NCI-H1694 (cell line): ENCODE measurements around the gene PIH1D1.
"Not testable (repeated sequence)": the region's sequence is repeated elsewhere in the genome, so short reads cannot be mapped to it uniquely, and the experiment has no call there.

Experiments used
- DNase-seq: peaks from one replicate; lab custom pipeline; 2025; lab: John Stamatoyannopoulos, UW

Gene PIH1D1

GRCh38 chr19:49455773-49456172, 4.2 kb upstream of the PIH1D1 start:
- DNase-seq, result no peak

GRCh38 chr19:49453757-49454240, 2.2 kb upstream of the PIH1D1 start:
- no peak for DNase-seq

GRCh38 chr19:49453013-49453756, 1.6 kb upstream of the PIH1D1 start, which contains the start of gene ALDH16A1:
ALDH16A1 (plus strand) TSS chr19:49453225; CDS start chr19:49453332, 107 bp downstream.
- DNase-seq, result peak; percentile 97

- no peak for DNase-seq
These were observed 1.2 kb downstream of the PIH1D1 start for GRCh38 chr19:49450405-49450804.

GRCh38 chr19:49448432-49448786, 3.2 kb downstream of the PIH1D1 start:
- no peak for DNase-seq

GRCh38 chr19:49447485-49448431, 3.9 kb downstream of the PIH1D1 start:
- DNase-seq, result no peak

DNA sequence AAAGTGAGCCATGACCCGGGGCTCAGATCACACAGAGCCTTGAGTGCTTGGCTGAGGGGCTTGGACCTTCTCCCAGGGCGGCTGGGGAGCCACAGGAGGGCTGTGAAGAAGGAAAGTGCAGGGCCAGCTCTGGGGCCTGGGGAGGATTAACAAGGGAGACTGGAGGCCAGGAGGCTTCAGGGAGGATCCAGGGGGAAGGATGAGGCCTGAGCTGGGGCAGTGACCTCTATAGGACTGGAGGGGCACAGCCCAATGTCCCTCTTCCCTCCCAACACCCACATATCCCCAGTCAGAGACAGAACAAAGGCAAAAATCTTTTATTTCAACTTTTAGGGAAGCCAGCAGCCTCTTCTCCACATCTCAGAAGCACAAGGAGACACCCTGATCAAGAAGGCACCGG, 5.6 kb downstream of the PIH1D1 start:
- no peak for DNase-seq

- not testable (repeated sequence) for DNase-seq
These were observed 7.4 kb downstream of the PIH1D1 start for GRCh38 chr19:49444100-49444700.

GRCh38 chr19:49443366-49444099, 8.1 kb downstream of the PIH1D1 start:
- DNase-seq, result peak; percentile 97

GRCh38 chr19:49442771-49443365, 8.7 kb downstream of the PIH1D1 start:
- DNase-seq, result peak; percentile 94

- DNase-seq, result peak; percentile 63
These were observed 9.3 kb downstream of the PIH1D1 start for GRCh38 chr19:49442354-49442753.

- no peak for DNase-seq
These were observed 9.7 kb downstream of the PIH1D1 start for GRCh38 chr19:49441960-49442350.

DNA sequence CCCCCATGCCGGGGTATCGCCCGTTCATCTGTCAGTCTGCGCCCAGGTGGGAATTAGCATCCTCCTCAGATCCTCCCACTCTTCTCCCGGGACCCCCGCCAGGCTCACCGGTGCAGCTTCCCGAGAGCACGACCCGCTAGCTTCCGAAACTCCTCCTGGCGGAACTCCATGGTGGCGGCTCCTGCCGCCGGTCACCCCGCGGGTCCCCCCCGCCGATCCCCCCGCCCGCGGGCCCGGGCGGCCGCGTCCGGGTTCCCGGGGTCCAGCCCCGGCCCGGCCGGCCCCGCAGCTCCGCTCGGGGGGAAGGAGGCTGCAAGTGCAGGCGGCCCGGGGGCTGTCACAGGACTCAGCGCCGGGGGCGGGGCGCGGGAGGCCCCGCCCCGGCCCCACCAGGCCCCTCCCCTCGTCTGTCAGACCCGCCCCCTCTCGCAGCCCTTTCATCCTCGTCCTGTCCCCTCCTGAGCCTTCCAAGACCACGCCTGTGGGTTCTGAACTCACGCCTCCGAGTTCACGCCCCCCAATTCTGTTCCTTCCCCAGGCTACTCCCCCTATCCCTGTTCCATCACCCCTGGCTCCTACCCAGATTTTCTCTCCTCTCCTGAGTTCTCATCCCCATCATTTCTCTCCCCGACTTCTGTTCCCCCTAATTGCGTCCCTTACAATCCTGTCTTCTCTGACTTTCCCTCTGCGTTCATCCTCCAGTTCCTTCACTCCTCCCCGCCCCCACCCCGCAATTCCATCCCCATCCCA, 10.2 kb downstream of the PIH1D1 start, which contains the start of gene SLC17A7:
Gene SLC17A7, minus strand, starts transcription at position 318 of the 750 bp plus-strand sequence. Its CDS starts 148 bp downstream, at position 170.
- peak; percentile 86 for DNase-seq

DNA sequence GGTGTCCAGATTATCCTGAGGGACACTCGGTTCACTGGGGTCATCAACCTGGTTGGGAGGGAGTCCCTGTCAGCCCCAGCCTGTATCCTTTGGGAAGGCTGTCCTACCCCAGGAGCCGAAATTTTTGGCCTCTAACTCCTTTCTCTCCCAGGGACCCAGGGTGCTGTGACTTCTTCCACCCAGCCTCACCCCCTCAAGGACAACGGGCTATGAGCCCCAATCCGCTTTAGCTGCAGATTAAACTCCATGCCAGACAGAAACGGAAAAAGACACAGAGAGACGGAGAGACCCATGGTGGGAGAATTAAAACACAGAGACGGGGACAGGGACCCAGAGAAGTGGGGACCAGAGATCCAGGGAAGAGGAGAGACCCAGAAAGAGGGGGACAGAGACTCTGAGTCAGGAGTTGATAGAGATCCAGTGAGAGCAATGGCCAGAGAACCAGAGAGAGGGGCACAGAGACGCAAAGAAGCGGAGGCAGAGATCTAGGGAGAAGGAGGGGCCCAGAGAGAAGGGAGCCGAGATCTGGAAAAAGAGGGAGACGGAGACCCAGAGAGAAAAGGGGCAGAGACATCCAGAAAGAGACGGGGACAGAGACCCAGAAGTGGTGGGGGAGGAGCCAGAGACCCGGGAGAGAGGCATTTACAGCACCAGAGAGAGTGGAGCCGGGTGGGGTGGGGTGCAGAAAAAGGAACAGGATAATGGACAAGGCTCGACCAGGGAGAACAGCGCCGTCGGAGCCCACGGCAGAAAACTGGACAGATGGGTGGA, 11.0 kb downstream of the PIH1D1 start:
- no peak for DNase-seq

DNA sequence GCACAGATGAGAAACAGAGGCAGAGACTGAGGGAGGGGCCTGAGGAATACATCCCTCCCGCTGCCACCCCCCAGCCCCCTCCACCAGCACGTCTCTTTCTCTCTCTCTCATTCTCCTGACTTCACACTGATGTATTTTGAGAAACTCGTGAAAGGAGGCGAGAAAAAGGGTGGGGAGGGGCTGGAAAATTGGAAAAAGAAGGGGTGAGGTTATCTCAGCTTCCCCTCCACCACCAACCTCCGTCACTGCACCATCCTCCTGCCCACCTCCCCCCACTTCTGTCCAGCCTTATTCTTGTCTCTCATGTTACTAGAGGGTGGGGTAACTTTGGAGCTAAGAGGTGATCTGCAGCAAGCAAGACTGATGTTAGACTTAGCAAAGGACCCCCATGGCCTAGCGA, 11.8 kb downstream of the PIH1D1 start:
- DNase-seq, result no peak

DNA sequence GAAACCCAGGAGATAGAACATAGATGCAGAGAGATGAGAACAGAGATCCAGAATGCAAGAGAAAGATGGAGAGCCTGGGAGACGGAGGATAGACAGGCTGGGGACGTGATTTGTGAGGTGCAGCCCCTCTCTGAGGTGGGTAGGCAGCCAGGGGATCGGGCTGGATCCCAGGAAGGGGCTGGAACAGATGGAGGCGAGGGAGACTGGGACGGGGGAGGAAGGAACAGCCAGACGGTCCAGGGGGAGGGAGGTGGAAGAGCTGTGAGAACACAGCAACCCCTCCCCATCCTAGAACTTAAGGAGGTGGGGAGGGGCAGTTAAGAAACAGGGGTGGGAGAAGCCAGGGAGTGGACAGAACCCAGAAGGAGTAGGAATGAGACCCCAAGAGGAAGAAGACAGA, 13.4 kb downstream of the PIH1D1 start:
- no peak for DNase-seq

- peak; percentile 54 for DNase-seq
These were observed 14.4 kb downstream of the PIH1D1 start for GRCh38 chr19:49437231-49437630.

- no peak for DNase-seq
These were observed 15.1 kb downstream of the PIH1D1 start for GRCh38 chr19:49436381-49437017.

GRCh38 chr19:49435670-49436069, 15.9 kb downstream of the PIH1D1 start:
- no peak for DNase-seq
